Measurements from ENCODE around the gene AIRE.

Gene AIRE

GRCh38 chr21:44331209-44331608 lies 45.5 kb downstream of the AIRE start:
- no peak for DNase-seq
- Histone ChIP-seq H3K4me3 (ENCODE audit: low read depth, low read length) (no peak overlapping the region), H3K36me3 (peaks cover under 1% of the 10 kb centered on the region; the same call in 1 of the 2 replicates), H3K27me3 (no peaks in the 10 kb centered on the region), H3K4me1 (peaks cover 15% of the 10 kb centered on the region), H3K9me3 (no peaks in the 10 kb centered on the region)
- no peak for TF ChIP-seq CTCF (IDR thresholded peaks at IDR 0.05; ENCODE audit: low read depth, low read length)

- H3K4me3 ChIP-seq (ENCODE audit: low read depth, low read length) = no peak overlapping the region
- no peak for DNase-seq
- H3K27me3 ChIP-seq = no peaks in the 10 kb centered on the region
- no peaks in the 10 kb centered on the region; the same call in 1 of the 2 replicates for H3K36me3 ChIP-seq
- H3K4me1 ChIP-seq = peaks cover 15% of the 10 kb centered on the region
- no peaks in the 10 kb centered on the region for H3K9me3 ChIP-seq
- no peak for TF ChIP-seq CTCF (IDR thresholded peaks at IDR 0.05; ENCODE audit: low read depth, low read length)
Observed at GRCh38 chr21:44331650-44332307, 46.1 kb downstream of the AIRE start.

- Histone ChIP-seq H3K4me1 (peaks cover 10% of the 10 kb centered on the region), H3K27me3 (no peaks in the 10 kb centered on the region), H3K4me3 (ENCODE audit: low read depth, low read length) (no peak overlapping the region), H3K36me3 (no peaks in the 10 kb centered on the region; the same call in 1 of the 2 replicates), H3K9me3 (no peaks in the 10 kb centered on the region)
- DNase-seq = no peak
- no peak for TF ChIP-seq CTCF (IDR thresholded peaks at IDR 0.05; ENCODE audit: low read depth, low read length)
Observed at GRCh38 chr21:44332383-44332782, 46.7 kb downstream of the AIRE start.

GRCh38 chr21:44332965-44333364 lies 47.3 kb downstream of the AIRE start:
- no peak for TF ChIP-seq CTCF (IDR thresholded peaks at IDR 0.05; ENCODE audit: low read depth, low read length)
- no peak overlapping the region for H3K4me3 ChIP-seq (ENCODE audit: low read depth, low read length)
- peaks cover 11% of the 10 kb centered on the region for H3K4me1 ChIP-seq
- no peaks in the 10 kb centered on the region for H3K9me3 ChIP-seq
- no peaks in the 10 kb centered on the region for H3K27me3 ChIP-seq
- H3K36me3 ChIP-seq = no peaks in the 10 kb centered on the region; the same call in 1 of the 2 replicates
- no peak for DNase-seq

GRCh38 chr21:44333509-44334328 lies 48.0 kb downstream of the AIRE start:
- Histone ChIP-seq H3K9me3 (no peaks in the 10 kb centered on the region), H3K4me1 (peaks cover 10% of the 10 kb centered on the region), H3K4me3 (ENCODE audit: low read depth, low read length) (no peak overlapping the region), H3K27me3 (no peaks in the 10 kb centered on the region), H3K36me3 (no peaks in the 10 kb centered on the region)
- no peak for TF ChIP-seq CTCF (IDR thresholded peaks at IDR 0.05; ENCODE audit: low read depth, low read length)
- no peak for DNase-seq

Data from BE2C (cell line).